Right cardiac atrium (tissue), 5 donors: ENCODE data around the gene RYR2. TPM values are rescaled to one million over a fixed set of nuclear protein-coding genes. Genes with fewer than 3 reads are reported as not detected.
A peak's percentile ranks its signal among the peaks of the same experiment; 100 is the strongest.

Experiments
- ATAC-seq, 2 donors: fragments of 200-7000 bp; cut with Tn5 transposase; one replicate each; pipeline versions ENCODE4 v1.8.0 to v1.9.1; 2020; ENCODE audit warnings: moderate library complexity in 2 of 2, mild to moderate bottlenecking in 1 of 2
- DNase-seq, 3 donors: peaks; one replicate each; pipeline ENCODE4 v3.0.0-alpha.2; 2020
- H3K27ac ChIP-seq: one replicate; pipeline ENCODE4 v1.5.1; 2013; ENCODE audit warnings: mild to moderate bottlenecking, low read length, control low read depth, moderate library complexity
- H3K27me3 ChIP-seq: one replicate; pipeline ENCODE4 v1.6.1; 2013; ENCODE audit not compliant: control insufficient read depth, insufficient read depth
- H3K4me1 ChIP-seq: one replicate; pipeline ENCODE4 v1.6.1; 2013; ENCODE audit warnings: low read length; ENCODE audit not compliant: control insufficient read depth, insufficient read depth
- H3K4me3 ChIP-seq: one replicate; pipeline ENCODE4 v1.5.1; 2013; ENCODE audit warnings: low read length, control low read depth
- H3K9me3 ChIP-seq: one replicate; pipeline ENCODE4 v1.6.1; 2013; ENCODE audit warnings: low read length; ENCODE audit not compliant: control insufficient read depth
- whole genome bisulfite sequencing: extraction: QIAGEN DNeasy Blood & Tissue Kit; methylation state at CpG from one replicate; pipeline ENCODE4 v1.1.7; 2013; 5-methylcytosine and 5-hydroxymethylcytosine counted together
- intact Hi-C, 4 donors: fragments of 100-400 bp; cut with DNase I; formaldehyde crosslinking; loops; one replicate each; pipeline versions ENCODE4 v1.11.0 to v1.14.0; 2022 to 2023
- polyA plus RNA-seq: library from polyadenylated mRNA; stranded (reverse); fragments of 200-250 nt; gene quantifications from one replicate; pipeline ENCODE4 v1.2.3, GENCODE V29; 2013
- total RNA-seq, 4 donors: library from RNA; stranded (reverse); fragmentation: NEBNext Ultra II Directional; extraction: Animal tissue kit (Norgen Biotek cat#: 25700); gene quantifications; one replicate each; pipeline ENCODE4 v1.2.1, GENCODE V29; 2021
- donor health status: healthy with polysubstance abuse.
- donor health status: DM: no; HTN: yes; CAD: no.
- donor health status: DM: no; HTN: no; CAD: no.
- donor health status: DM: no; HTN: yes; CAD: no; lungs with severe emphysema.
- donor health status: DM: yes; HTN: yes; CAD: no.

RYR2 gene
- total and polyA plus RNA-seq, 5 donors, result 166 to 716 (median 487) TPM

- DNase-seq (no peak), ATAC-seq (no peak)
- Histone ChIP-seq H3K27me3 (no peaks in the 10 kb centered on the region), H3K9me3 (no peaks in the 10 kb centered on the region), H3K27ac (no peak overlapping the region), H3K4me3 (no peak overlapping the region), H3K4me1 (peaks cover 1% of the 10 kb centered on the region)
- intact Hi-C loops, result no loop called here
- WGBS, result 43% methylated on average over 7 of the region's 7 CpGs
These were observed 129.6 kb downstream of the RYR2 start for GRCh38 chr1:237171454-237172117.

GRCh38 chr1:237172118-237172485 is 130.1 kb downstream of the RYR2 start:
- no peak overlapping the region for H3K27ac ChIP-seq
- H3K27me3 ChIP-seq, result no peaks in the 10 kb centered on the region

GRCh38 chr1:237179503-237179902 is 137.5 kb downstream of the RYR2 start:
- DNase-seq, result no peak
- Histone ChIP-seq H3K4me1 (peaks cover 3% of the 10 kb centered on the region), H3K27ac (no peak overlapping the region), H3K9me3 (no peaks in the 10 kb centered on the region), H3K27me3 (no peaks in the 10 kb centered on the region), H3K4me3 (no peak overlapping the region)
- 71% methylated on average over 6 of the region's 6 CpGs for WGBS
- intact Hi-C loops, result no loop called here
- peak in 1 of 2 donors; percentile 13 for ATAC-seq

More at GRCh38 chr1:237172118-237172485, 130.1 kb downstream of the RYR2 start:
- no peak for DNase-seq
- H3K9me3 ChIP-seq, result no peaks in the 10 kb centered on the region
- no peak for ATAC-seq
- WGBS, result 58% methylated on average over 1 of the region's 1 CpG
- no peak overlapping the region for H3K4me3 ChIP-seq
- peaks cover 1% of the 10 kb centered on the region for H3K4me1 ChIP-seq
- intact Hi-C loops, result no loop called here

- peaks cover 3% of the 10 kb centered on the region for H3K4me1 ChIP-seq
- no peak overlapping the region for H3K27ac ChIP-seq
- intact Hi-C loops, result no loop called here
- no peak overlapping the region for H3K4me3 ChIP-seq
- no peaks in the 10 kb centered on the region for H3K9me3 ChIP-seq
- 47% methylated on average over 2 of the region's 2 CpGs for WGBS
- H3K27me3 ChIP-seq, result no peaks in the 10 kb centered on the region
- ATAC-seq, result peak in 1 of 2 donors; percentile 7
- no peak for DNase-seq
These were observed 138.3 kb downstream of the RYR2 start for GRCh38 chr1:237180256-237180655.

- peaks cover 3% of the 10 kb centered on the region for H3K4me1 ChIP-seq
- peak; percentile 33 to 42 for ATAC-seq
These were observed 139.8 kb downstream of the RYR2 start for GRCh38 chr1:237181743-237182317.

GRCh38 chr1:237183963-237184540 is 142.1 kb downstream of the RYR2 start:
- no peak for DNase-seq
- intact Hi-C loops, result no loop called here
- peaks cover 3% of the 10 kb centered on the region for H3K4me1 ChIP-seq
- no peaks in the 10 kb centered on the region for H3K9me3 ChIP-seq
- no peak overlapping the region for H3K4me3 ChIP-seq
- H3K27me3 ChIP-seq, result no peaks in the 10 kb centered on the region
- H3K27ac ChIP-seq, result no peak overlapping the region
- 60% methylated on average over 7 of the region's 7 CpGs for WGBS
- no peak for ATAC-seq

More at GRCh38 chr1:237181743-237182317, 139.8 kb downstream of the RYR2 start:
- intact Hi-C loops, result no loop called here
- H3K4me3 ChIP-seq, result no peak overlapping the region
- H3K27ac ChIP-seq, result no peak overlapping the region
- DNase-seq, result peak in 1 of 3 donors; percentile 19
- H3K27me3 ChIP-seq, result no peaks in the 10 kb centered on the region
- H3K9me3 ChIP-seq, result no peaks in the 10 kb centered on the region
- 67% methylated on average over 12 of the region's 12 CpGs for WGBS

- ATAC-seq, result peak; percentile 28 to 40
- H3K4me1 ChIP-seq, result no peaks in the 10 kb centered on the region
These were observed 144.7 kb downstream of the RYR2 start for GRCh38 chr1:237186675-237187074.

GRCh38 chr1:237187842-237188241 is 145.9 kb downstream of the RYR2 start:
- intact Hi-C loops, result no loop called here
- ATAC-seq, result no peak
- DNase-seq, result no peak
- H3K27ac ChIP-seq, result no peak overlapping the region
- H3K27me3 ChIP-seq, result no peaks in the 10 kb centered on the region
- WGBS, result 82% methylated on average over 3 of the region's 3 CpGs
- H3K9me3 ChIP-seq, result no peaks in the 10 kb centered on the region
- H3K4me3 ChIP-seq, result no peak overlapping the region
- H3K4me1 ChIP-seq, result no peaks in the 10 kb centered on the region

More at GRCh38 chr1:237186675-237187074, 144.7 kb downstream of the RYR2 start:
- Histone ChIP-seq H3K27ac (peak overlapping the region; percentile 7), H3K27me3 (no peaks in the 10 kb centered on the region), H3K4me3 (no peak overlapping the region), H3K9me3 (no peaks in the 10 kb centered on the region)
- WGBS, result 35% methylated on average over 8 of the region's 8 CpGs
- DNase-seq, result no peak
- intact Hi-C loops, result no loop called here

GRCh38 chr1:237191403-237191802 is 149.4 kb downstream of the RYR2 start:
- H3K27me3 ChIP-seq, result no peaks in the 10 kb centered on the region
- no peaks in the 10 kb centered on the region for H3K9me3 ChIP-seq
- H3K4me3 ChIP-seq, result no peak overlapping the region
- no peak for DNase-seq
- H3K4me1 ChIP-seq, result no peaks in the 10 kb centered on the region
- intact Hi-C loops, result no loop called here
- no peak overlapping the region for H3K27ac ChIP-seq
- WGBS, result 45% methylated on average over 9 of the region's 9 CpGs
- ATAC-seq, result no peak

- H3K4me3 ChIP-seq, result no peak overlapping the region
- ATAC-seq (peak in 1 of 2 donors; percentile 12), DNase-seq (no peak)
- intact Hi-C loops, result no loop called here
- peak overlapping the region; percentile 29 for H3K27ac ChIP-seq
- H3K27me3 ChIP-seq, result no peaks in the 10 kb centered on the region
- peaks cover 1% of the 10 kb centered on the region for H3K4me1 ChIP-seq
- H3K9me3 ChIP-seq, result no peaks in the 10 kb centered on the region
- WGBS, result 43% methylated on average over 7 of the region's 7 CpGs
These were observed 155.8 kb downstream of the RYR2 start for GRCh38 chr1:237197470-237198425.
